Measurements from ENCODE around the gene METTL21C.

METTL21C gene

GRCh38 chr13:102679449-102680132, 15.3 kb downstream of the METTL21C start:
- Histone ChIP-seq H3K36me3 (ENCODE audit: control insufficient read depth in 1 of 2, insufficient read depth in 2 of 2, low read depth in 1 of 2, low read length in 2 of 2) (peaks cover 3 to 58% of the 10 kb centered on the region in 2 experiments), H3K4ac (ENCODE audit: low read depth in 1 of 2, low read length in 2 of 2) (no peak overlapping the region), H3K27me3 (ENCODE audit: control insufficient read depth in 1 of 2, insufficient read depth in 1 of 2, low read length in 2 of 2) (no peaks in the 10 kb centered on the region), H3K4me2 (ENCODE audit: low read length, poor library complexity, severe bottlenecking) (no peak overlapping the region), H3K79me1 (replicated peaks; ENCODE audit: low read length, poor library complexity, severe bottlenecking) (no peaks in the 10 kb centered on the region), H2BK5ac (ENCODE audit: low read depth, low read length, poor library complexity, severe bottlenecking) (no peak overlapping the region), H3K4me1 (ENCODE audit: control insufficient read depth, insufficient read depth, low read depth, low read length) (no peaks in the 10 kb centered on the region), H2AFZ (ENCODE audit: low read depth, low read length) (no peak overlapping the region), H3K9ac (ENCODE audit: low read length) (no peak overlapping the region), H4K91ac (ENCODE audit: low read length) (no peak overlapping the region), H2BK12ac (ENCODE audit: low read length in 2 of 2) (no peak overlapping the region), H3K4me3 (ENCODE audit: insufficient read depth in 1 of 2, low read depth in 1 of 2, low read length in 2 of 2) (no peak overlapping the region), H4K8ac (ENCODE audit: low read length) (no peak overlapping the region), H3K23ac (ENCODE audit: low read length in 2 of 2) (no peak overlapping the region), H3K27ac (ENCODE audit: low read length, poor library complexity, severe bottlenecking) (no peak overlapping the region), H3K9me3 (ENCODE audit: control insufficient read depth, low read length) (peaks cover 25% of the 10 kb centered on the region), H3K18ac (ENCODE audit: low read depth in 1 of 2, low read length in 2 of 2) (no peak overlapping the region), H3K14ac (ENCODE audit: low read length in 2 of 2) (no peak overlapping the region), H2BK120ac (ENCODE audit: low read depth, low read length) (no peak overlapping the region), H2AK5ac (ENCODE audit: low read length, severe bottlenecking) (no peak overlapping the region), H2BK15ac (ENCODE audit: low read depth, poor library complexity, severe bottlenecking) (no peak overlapping the region)
- no peak for DNase-seq
- WGBS = 95% methylated on average over 2 of the region's 3 CpGs

GRCh38 chr13:102678339-102679107, 16.3 kb downstream of the METTL21C start:
- H2AK5ac ChIP-seq (ENCODE audit: low read length, severe bottlenecking) = no peak overlapping the region
- H3K18ac ChIP-seq (ENCODE audit: low read depth in 1 of 2, low read length in 2 of 2) = no peak overlapping the region
- no peak overlapping the region for H2AFZ ChIP-seq (ENCODE audit: low read depth, low read length)
- no peaks in the 10 kb centered on the region for H3K79me1 ChIP-seq (replicated peaks; ENCODE audit: low read length, poor library complexity, severe bottlenecking)
- H2BK5ac ChIP-seq (ENCODE audit: low read depth, low read length, poor library complexity, severe bottlenecking) = no peak overlapping the region
- H2BK15ac ChIP-seq (ENCODE audit: low read depth, poor library complexity, severe bottlenecking) = no peak overlapping the region
- H3K36me3 ChIP-seq (ENCODE audit: control insufficient read depth in 1 of 2, insufficient read depth in 2 of 2, low read depth in 1 of 2, low read length in 2 of 2) = peaks cover 3 to 69% of the 10 kb centered on the region in 2 experiments
- no peak overlapping the region for H3K14ac ChIP-seq (ENCODE audit: low read length in 2 of 2)
- H2BK120ac ChIP-seq (ENCODE audit: low read depth, low read length) = no peak overlapping the region
- no peak overlapping the region for H4K8ac ChIP-seq (ENCODE audit: low read length)
- no peak overlapping the region for H3K9ac ChIP-seq (ENCODE audit: low read length)
- no peak overlapping the region for H3K4ac ChIP-seq (ENCODE audit: low read depth in 1 of 2, low read length in 2 of 2)
- H3K27me3 ChIP-seq (ENCODE audit: control insufficient read depth in 1 of 2, insufficient read depth in 1 of 2, low read length in 2 of 2) = no peaks in the 10 kb centered on the region
- H3K4me3 ChIP-seq (ENCODE audit: insufficient read depth in 1 of 2, low read depth in 1 of 2, low read length in 2 of 2) = no peak overlapping the region
- no peak overlapping the region for H2BK12ac ChIP-seq (ENCODE audit: low read length in 2 of 2)
- 92% methylated on average over 2 of the region's 5 CpGs for WGBS
- H3K4me2 ChIP-seq (ENCODE audit: low read length, poor library complexity, severe bottlenecking) = no peak overlapping the region
- no peak overlapping the region for H4K91ac ChIP-seq (ENCODE audit: low read length)
- no peak overlapping the region for H3K27ac ChIP-seq (ENCODE audit: low read length, poor library complexity, severe bottlenecking)
- H3K4me1 ChIP-seq (ENCODE audit: control insufficient read depth, insufficient read depth, low read depth, low read length) = no peaks in the 10 kb centered on the region
- DNase-seq = no peak
- no peak overlapping the region for H3K23ac ChIP-seq (ENCODE audit: low read length in 2 of 2)
- peaks cover 20% of the 10 kb centered on the region for H3K9me3 ChIP-seq (ENCODE audit: control insufficient read depth, low read length)

GRCh38 chr13:102677122-102677521, 17.7 kb downstream of the METTL21C start:
- no peak overlapping the region for H2BK12ac ChIP-seq (ENCODE audit: low read length in 2 of 2)
- H2BK5ac ChIP-seq (ENCODE audit: low read depth, low read length, poor library complexity, severe bottlenecking) = no peak overlapping the region
- H3K14ac ChIP-seq (ENCODE audit: low read length in 2 of 2) = no peak overlapping the region
- no peak overlapping the region for H3K4me2 ChIP-seq (ENCODE audit: low read length, poor library complexity, severe bottlenecking)
- H3K4me1 ChIP-seq (ENCODE audit: control insufficient read depth, insufficient read depth, low read depth, low read length) = no peaks in the 10 kb centered on the region
- H3K27me3 ChIP-seq (ENCODE audit: control insufficient read depth in 1 of 2, insufficient read depth in 1 of 2, low read length in 2 of 2) = no peaks in the 10 kb centered on the region
- no peak overlapping the region for H3K4ac ChIP-seq (ENCODE audit: low read depth in 1 of 2, low read length in 2 of 2)
- H2AK5ac ChIP-seq (ENCODE audit: low read length, severe bottlenecking) = no peak overlapping the region
- H4K91ac ChIP-seq (ENCODE audit: low read length) = no peak overlapping the region
- H4K8ac ChIP-seq (ENCODE audit: low read length) = no peak overlapping the region
- H3K18ac ChIP-seq (ENCODE audit: low read depth in 1 of 2, low read length in 2 of 2) = no peak overlapping the region
- H3K79me1 ChIP-seq (replicated peaks; ENCODE audit: low read length, poor library complexity, severe bottlenecking) = peaks cover 2% of the 10 kb centered on the region
- H3K27ac ChIP-seq (ENCODE audit: low read length, poor library complexity, severe bottlenecking) = no peak overlapping the region
- H2AFZ ChIP-seq (ENCODE audit: low read depth, low read length) = no peak overlapping the region
- no peak overlapping the region for H3K4me3 ChIP-seq (ENCODE audit: insufficient read depth in 1 of 2, low read depth in 1 of 2, low read length in 2 of 2)
- no peak for DNase-seq
- H3K9ac ChIP-seq (ENCODE audit: low read length) = no peak overlapping the region
- H3K36me3 ChIP-seq (ENCODE audit: control insufficient read depth in 1 of 2, insufficient read depth in 2 of 2, low read depth in 1 of 2, low read length in 2 of 2) = peaks cover 10 to 83% of the 10 kb centered on the region in 2 experiments
- H3K23ac ChIP-seq (ENCODE audit: low read length in 2 of 2) = no peak overlapping the region
- WGBS = 96% methylated on average over 4 of the region's 4 CpGs
- no peak overlapping the region for H2BK120ac ChIP-seq (ENCODE audit: low read depth, low read length)
- H2BK15ac ChIP-seq (ENCODE audit: low read depth, poor library complexity, severe bottlenecking) = no peak overlapping the region
- H3K9me3 ChIP-seq (ENCODE audit: control insufficient read depth, low read length) = peaks cover 8% of the 10 kb centered on the region

- Histone ChIP-seq H3K4ac (ENCODE audit: low read depth in 1 of 2, low read length in 2 of 2) (no peak overlapping the region), H4K8ac (ENCODE audit: low read length) (no peak overlapping the region), H4K91ac (ENCODE audit: low read length) (no peak overlapping the region), H3K9me3 (ENCODE audit: control insufficient read depth, low read length) (peaks cover 4% of the 10 kb centered on the region), H3K14ac (ENCODE audit: low read length in 2 of 2) (no peak overlapping the region), H3K27ac (ENCODE audit: low read length, poor library complexity, severe bottlenecking) (no peak overlapping the region), H3K27me3 (ENCODE audit: control insufficient read depth in 1 of 2, insufficient read depth in 1 of 2, low read length in 2 of 2) (no peaks in the 10 kb centered on the region), H2AFZ (ENCODE audit: low read depth, low read length) (no peak overlapping the region), H3K9ac (ENCODE audit: low read length) (no peak overlapping the region), H2BK5ac (ENCODE audit: low read depth, low read length, poor library complexity, severe bottlenecking) (no peak overlapping the region), H3K4me3 (ENCODE audit: insufficient read depth in 1 of 2, low read depth in 1 of 2, low read length in 2 of 2) (no peak overlapping the region), H2AK5ac (ENCODE audit: low read length, severe bottlenecking) (no peak overlapping the region), H3K36me3 (ENCODE audit: control insufficient read depth in 1 of 2, insufficient read depth in 2 of 2, low read depth in 1 of 2, low read length in 2 of 2) (peaks cover 17 to 100% of the 10 kb centered on the region in 2 experiments), H3K18ac (ENCODE audit: low read depth in 1 of 2, low read length in 2 of 2) (no peak overlapping the region), H3K4me2 (ENCODE audit: low read length, poor library complexity, severe bottlenecking) (no peak overlapping the region), H3K4me1 (ENCODE audit: control insufficient read depth, insufficient read depth, low read depth, low read length) (no peaks in the 10 kb centered on the region), H2BK12ac (ENCODE audit: low read length in 2 of 2) (no peak overlapping the region), H3K79me1 (replicated peaks; ENCODE audit: low read length, poor library complexity, severe bottlenecking) (peaks cover 4% of the 10 kb centered on the region), H3K23ac (ENCODE audit: low read length in 2 of 2) (no peak overlapping the region), H2BK15ac (ENCODE audit: low read depth, poor library complexity, severe bottlenecking) (no peak overlapping the region), H2BK120ac (ENCODE audit: low read depth, low read length) (no peak overlapping the region)
- no peak for DNase-seq
- WGBS = 100% methylated on average over 2 of the region's 3 CpGs
Observed at GRCh38 chr13:102675115-102675514, 19.7 kb downstream of the METTL21C start.
